ENCODE results near the gene CLIP1.
A peak's percentile ranks its signal among the peaks of the same experiment; 100 is the strongest.
"Not testable (repeated sequence)": the region's sequence is repeated elsewhere in the genome, so short reads cannot be mapped to it uniquely, and the experiment has no call there.

CLIP1 gene

DNA sequence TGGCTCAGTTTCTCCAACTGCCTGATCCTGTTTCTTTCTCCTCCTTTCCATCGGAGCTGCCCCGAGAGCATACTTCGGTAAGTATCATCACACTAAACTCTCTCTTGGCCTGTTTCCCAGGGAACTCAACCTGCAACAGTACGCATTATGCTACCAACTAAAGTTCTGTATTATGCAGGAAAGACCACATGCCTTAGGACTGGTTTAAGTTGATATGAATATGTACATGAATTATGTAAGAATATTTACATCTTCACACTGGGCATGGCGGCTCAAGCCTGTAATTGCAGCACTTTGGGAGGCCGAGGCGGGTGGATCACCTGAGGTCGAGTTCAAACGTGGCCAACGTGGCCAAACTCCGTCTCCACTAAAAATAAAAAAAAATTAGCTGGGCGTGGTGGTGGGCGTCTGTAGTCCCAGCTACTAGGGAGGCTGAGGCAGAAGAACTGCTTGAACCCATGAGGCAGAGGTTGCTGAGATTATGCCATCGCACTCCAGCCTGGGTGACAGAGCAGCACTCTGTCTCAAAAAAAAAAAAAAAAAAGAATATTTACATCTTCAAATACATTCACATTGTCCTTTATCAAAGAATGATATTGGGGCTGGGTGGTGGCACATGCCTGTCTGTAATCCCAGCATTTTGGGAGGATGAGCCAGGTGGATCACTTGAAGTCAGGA, 124.3 kb downstream of the CLIP1 start:
- in situ Hi-C loops (cut with HindIII; ENCODE audit: low pct_unique_long_range_greater_than_20kb, low sequenced_read_pairs): no loop called here
- DNase-seq (ENCODE audit: low read depth in 1 of 2, low spot score in 1 of 2): no peak
- TF ChIP-seq JUND (IDR thresholded peaks at IDR 0.05; ENCODE audit: low read depth): no peak

DNA sequence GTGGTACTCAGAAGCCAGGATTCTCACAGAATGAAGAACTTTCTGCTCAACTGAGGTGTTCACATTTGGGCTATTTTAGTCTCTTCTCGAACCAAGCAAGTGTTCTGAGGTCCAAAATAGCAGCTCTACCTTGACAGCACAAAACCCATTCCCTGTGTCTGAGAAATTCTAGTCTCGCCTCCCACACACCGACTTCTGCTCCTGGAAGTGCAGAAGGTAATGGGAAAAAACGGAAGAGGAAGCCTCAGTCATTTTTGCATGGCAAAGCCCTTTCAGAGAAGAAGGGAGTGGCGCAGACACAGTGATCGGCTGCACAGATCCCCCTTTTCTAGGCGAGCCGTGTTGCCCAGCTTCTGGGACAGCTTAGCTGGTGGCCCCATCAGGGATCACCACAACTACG, 125.0 kb downstream of the CLIP1 start:
- TF ChIP-seq JUND (IDR thresholded peaks at IDR 0.05; ENCODE audit: low read depth): no peak
- no peak for DNase-seq (ENCODE audit: low read depth in 1 of 2, low spot score in 1 of 2)
- in situ Hi-C loops (cut with HindIII; ENCODE audit: low pct_unique_long_range_greater_than_20kb, low sequenced_read_pairs): no loop called here

DNA sequence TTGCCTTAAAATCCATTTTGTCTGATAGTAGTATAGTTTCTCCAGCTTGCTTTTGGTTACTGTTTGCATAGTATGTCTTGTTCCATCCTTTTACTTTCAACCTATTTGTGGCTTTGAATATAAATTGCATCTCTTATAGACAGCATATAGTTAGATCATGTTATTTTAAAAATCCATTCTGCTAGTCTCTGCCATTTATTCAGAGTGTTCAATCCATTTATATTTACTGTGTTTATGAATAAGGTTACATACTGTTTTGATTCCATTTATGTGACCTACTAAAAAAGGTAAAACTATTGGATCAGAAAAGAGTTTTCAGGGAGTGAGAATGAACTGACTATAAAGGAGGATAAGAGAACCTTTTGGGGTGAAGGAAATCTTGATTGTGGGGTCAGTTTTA, 126.6 kb downstream of the CLIP1 start:
- no peak for TF ChIP-seq JUND (IDR thresholded peaks at IDR 0.05; ENCODE audit: low read depth)
- in situ Hi-C loops (cut with HindIII; ENCODE audit: low pct_unique_long_range_greater_than_20kb, low sequenced_read_pairs): no loop called here
- no peak for DNase-seq (ENCODE audit: low read depth in 1 of 2, low spot score in 1 of 2)

DNA sequence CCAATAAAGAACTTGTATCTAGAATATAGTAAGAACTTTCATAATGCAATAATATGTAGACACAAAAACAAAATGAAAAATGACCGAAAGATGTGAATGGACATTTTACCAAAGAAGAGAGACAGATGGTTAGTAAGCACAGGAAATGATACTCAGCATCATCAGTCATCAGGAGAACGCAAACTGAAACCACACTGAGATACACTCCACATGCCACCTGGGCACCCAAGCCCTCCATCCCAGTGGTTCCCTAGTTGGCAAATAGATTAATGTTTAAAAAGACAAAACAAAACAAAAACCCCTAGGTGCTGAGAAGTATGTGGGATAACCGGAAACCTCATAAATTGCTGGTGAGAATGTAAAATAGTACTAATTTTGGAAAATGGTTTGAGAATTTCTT, 129.4 kb downstream of the CLIP1 start:
- in situ Hi-C loops (cut with HindIII; ENCODE audit: low pct_unique_long_range_greater_than_20kb, low sequenced_read_pairs): no loop called here
- TF ChIP-seq JUND (IDR thresholded peaks at IDR 0.05; ENCODE audit: low read depth): no peak
- no peak for DNase-seq (ENCODE audit: low read depth in 1 of 2, low spot score in 1 of 2)

DNA sequence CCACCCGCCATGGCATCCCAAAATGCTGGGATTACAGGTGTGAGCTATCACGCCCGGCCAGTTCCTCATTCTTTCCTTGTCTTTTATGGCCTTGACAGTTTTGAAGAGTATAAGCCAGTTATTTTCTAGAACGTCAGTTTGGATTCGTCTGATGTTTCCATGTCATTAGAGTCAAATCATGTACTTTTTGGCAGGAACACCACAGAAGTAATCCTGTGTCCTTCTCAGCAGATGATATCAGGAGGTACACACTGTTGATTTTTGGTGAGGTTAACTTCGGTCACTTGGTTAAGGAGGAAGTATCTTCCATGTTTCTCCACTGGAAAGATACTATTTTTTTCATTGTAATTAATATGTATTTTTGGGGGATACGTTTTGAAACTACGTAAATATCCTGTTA, 131.0 kb downstream of the CLIP1 start:
- TF ChIP-seq JUND (IDR thresholded peaks at IDR 0.05; ENCODE audit: low read depth): no peak
- DNase-seq (ENCODE audit: low read depth in 1 of 2, low spot score in 1 of 2): no peak

DNA sequence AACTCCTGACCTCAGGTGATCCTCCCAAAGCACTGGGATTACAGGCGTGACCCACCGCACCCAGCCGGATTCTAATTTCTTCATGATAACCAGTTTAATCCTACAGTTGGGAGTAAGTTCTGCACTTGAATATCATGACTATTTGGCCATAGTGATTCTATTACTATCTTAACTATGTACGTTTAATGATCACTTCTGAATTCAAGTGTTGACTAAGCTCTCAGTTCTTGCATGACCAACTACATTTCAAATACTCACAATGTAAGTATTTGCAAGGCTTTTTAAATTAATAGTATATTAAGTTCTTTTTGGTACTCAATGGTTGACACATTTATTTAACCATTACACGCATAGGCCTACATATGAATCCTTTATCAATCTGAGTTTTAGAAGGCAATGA, 138.8 kb downstream of the CLIP1 start:
- TF ChIP-seq JUND (IDR thresholded peaks at IDR 0.05; ENCODE audit: low read depth): no peak
- no peak for DNase-seq (ENCODE audit: low read depth in 1 of 2, low spot score in 1 of 2)
- in situ Hi-C loops (cut with HindIII; ENCODE audit: low pct_unique_long_range_greater_than_20kb, low sequenced_read_pairs): no loop called here

More for the DNA sequence above, 131.0 kb downstream of the CLIP1 start:
- in situ Hi-C loops (cut with HindIII; ENCODE audit: low pct_unique_long_range_greater_than_20kb, low sequenced_read_pairs): no loop called here

DNA sequence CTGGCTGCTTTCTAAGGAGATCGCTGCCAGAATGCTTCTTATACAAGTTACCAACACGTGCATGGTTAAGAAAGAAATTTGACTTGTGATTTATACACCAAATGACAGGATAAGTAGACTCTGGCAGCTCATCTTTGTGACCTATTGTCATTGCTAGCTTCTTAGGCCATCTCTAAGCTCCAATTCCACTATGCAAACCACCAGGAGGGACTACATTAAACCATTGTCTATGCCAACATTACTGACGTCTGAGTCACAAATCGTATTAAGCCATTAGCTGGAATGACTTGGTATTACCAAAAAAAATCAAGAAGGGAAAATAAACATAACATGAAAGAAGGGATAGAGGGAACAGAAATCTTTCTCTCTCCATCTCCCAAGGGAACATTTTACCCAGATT, 140.4 kb downstream of the CLIP1 start:
- DNase-seq (ENCODE audit: low read depth in 1 of 2, low spot score in 1 of 2): no peak
- in situ Hi-C loops (cut with HindIII; ENCODE audit: low pct_unique_long_range_greater_than_20kb, low sequenced_read_pairs): no loop called here
- no peak for TF ChIP-seq JUND (IDR thresholded peaks at IDR 0.05; ENCODE audit: low read depth)

DNA sequence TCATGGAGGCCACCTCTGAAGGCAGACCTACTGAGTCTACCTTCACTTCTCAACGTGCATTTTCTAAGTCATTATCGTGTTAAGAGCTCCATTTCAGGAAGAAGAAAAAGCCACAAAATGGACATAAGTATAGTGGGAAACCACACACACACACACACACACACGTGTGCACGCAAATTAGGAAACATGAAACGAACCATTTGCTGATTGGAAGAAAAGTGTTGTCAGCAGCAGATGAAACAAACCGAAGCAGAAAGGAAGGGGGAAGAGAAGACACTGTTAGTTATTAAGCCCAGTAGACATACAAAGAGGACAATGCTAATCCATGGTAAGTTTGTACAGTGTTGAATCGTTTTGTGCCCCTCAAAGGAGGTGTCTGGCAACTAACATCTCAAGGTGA, 146.2 kb downstream of the CLIP1 start:
- no peak for TF ChIP-seq JUND (IDR thresholded peaks at IDR 0.05; ENCODE audit: low read depth)
- DNase-seq (ENCODE audit: low read depth in 1 of 2, low spot score in 1 of 2): no peak
- in situ Hi-C loops (cut with HindIII; ENCODE audit: low pct_unique_long_range_greater_than_20kb, low sequenced_read_pairs): no loop called here

DNA sequence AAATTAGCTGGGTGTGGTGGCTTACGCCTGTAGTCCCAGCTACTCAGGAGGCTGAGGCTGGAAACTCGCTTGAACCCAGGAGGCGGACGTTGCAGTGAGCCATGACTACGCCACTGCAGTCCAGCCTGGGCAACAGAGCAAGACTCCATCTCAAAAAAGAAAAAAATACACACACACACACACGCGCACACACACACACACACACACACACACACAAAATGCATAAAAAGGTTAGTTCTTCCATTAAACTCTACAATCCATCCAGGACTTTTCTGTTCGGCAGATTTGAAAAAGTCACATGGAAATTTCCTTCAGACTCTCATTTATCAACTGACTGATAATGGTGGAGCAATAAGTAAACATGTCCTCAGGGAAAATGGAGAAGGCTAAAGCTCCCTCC, 147.0 kb downstream of the CLIP1 start:
- no peak for TF ChIP-seq JUND (IDR thresholded peaks at IDR 0.05; ENCODE audit: low read depth)
- DNase-seq (ENCODE audit: low read depth in 1 of 2, low spot score in 1 of 2): no peak
- in situ Hi-C loops (cut with HindIII; ENCODE audit: low pct_unique_long_range_greater_than_20kb, low sequenced_read_pairs): no loop called here

DNA sequence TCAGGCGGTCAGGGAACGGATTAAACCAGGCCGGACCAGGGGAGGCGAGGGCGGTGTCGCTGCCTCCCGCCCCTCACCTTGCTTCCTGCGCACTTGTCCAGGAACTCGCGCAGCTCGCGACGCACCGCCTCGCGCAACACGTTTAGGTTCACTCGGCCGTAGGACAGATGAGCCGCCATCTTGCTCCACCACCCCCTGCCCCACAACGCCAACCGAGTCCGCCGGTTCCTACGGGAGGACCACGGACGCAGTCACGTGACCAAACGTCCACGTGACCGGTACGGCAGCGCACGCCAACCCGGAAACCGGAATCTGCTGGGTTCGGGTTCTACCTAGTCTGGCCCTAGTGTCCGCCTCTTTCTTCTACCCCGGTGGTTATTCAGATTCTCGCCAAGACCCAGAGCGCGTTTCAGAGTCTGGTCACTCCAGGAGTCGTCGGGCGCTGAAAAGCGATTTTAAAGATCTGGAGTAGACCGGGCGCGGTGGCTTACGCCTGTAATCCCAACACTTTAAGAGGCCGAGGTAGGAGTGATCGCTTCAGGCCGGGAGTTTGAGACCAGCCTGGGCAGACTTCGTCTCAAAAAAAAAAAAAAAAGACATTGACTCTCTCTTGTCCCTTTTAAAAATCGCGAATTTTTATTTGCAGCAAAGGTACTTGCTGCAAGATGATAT, 156.1 kb downstream of the CLIP1 start, which contains the start of gene VPS33A:
VPS33A (minus strand) TSS at position 265 of the 672 bp plus-strand sequence; CDS start at position 179, 86 bp downstream.
- in situ Hi-C loops (cut with HindIII; ENCODE audit: low pct_unique_long_range_greater_than_20kb, low sequenced_read_pairs): no loop called here
- peak; percentile 94 to 99 for DNase-seq (ENCODE audit: low read depth in 1 of 2, low spot score in 1 of 2)
- TF ChIP-seq JUND (IDR thresholded peaks at IDR 0.05; ENCODE audit: low read depth): no peak

DNA sequence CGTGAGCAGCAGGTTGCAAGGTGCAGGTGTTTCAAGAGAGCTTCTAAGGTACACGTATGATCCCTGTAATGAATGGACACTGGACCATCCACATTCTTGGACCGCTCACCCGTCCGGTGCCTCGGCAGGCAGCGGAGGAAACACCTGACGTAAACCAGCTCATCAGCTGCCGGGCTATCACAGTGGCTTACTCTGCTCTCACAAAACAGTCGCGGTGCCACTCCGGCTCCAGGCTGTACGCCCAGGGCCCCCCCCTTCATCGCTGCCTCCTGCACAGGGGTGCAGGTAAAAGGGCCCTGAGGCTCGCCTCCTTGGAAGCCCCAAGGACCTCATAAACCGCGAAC, 156.6 kb downstream of the CLIP1 start:
- in situ Hi-C loops (cut with HindIII; ENCODE audit: low pct_unique_long_range_greater_than_20kb, low sequenced_read_pairs): no loop called here
- peak; percentile 30 to 70 for DNase-seq (ENCODE audit: low read depth in 1 of 2, low spot score in 1 of 2)
- TF ChIP-seq JUND (IDR thresholded peaks at IDR 0.05; ENCODE audit: low read depth): no peak

DNA sequence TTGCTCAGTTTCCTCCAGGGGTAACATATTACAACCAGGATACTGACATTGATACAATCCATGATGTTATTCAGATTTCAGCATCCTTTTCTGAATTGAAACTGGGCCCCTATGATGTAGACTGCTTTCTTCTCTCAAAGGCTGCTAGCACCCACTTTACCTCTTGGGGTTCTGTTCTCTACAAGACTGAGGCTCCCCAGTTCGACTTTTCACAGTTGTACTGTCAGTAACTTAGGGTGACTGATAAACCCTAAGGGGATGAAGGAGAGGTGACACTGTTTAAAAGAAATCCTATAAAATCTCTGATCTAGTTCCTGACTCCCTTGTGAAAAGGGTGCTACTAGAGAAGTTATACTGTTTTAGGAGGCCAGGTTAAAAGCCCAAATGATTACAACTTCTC, 157.0 kb downstream of the CLIP1 start:
- DNase-seq (ENCODE audit: low read depth in 1 of 2, low spot score in 1 of 2): no peak
- TF ChIP-seq JUND (IDR thresholded peaks at IDR 0.05; ENCODE audit: low read depth): no peak

DNA sequence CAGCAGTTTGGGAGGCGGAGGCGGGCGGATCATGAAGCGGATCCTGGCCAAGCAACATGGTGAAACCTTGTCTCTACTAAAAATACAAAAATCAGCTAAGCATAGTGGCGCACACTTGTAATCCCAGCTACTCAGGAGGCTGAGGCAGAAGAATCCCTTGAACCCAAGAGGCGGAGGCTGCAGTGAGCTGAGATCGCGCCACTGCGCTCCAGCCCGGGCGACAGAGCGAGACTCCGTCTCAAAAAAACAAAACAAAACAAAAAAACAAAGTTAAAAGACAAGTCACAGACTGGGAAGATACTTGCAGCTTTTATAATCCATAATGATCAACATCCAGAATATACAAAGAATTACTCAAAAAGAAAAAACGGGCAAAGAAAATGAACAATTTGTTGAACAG, 161.7 kb downstream of the CLIP1 start:
- DNase-seq (ENCODE audit: low read depth in 1 of 2, low spot score in 1 of 2); in situ Hi-C loops (cut with HindIII; ENCODE audit: low pct_unique_long_range_greater_than_20kb, low sequenced_read_pairs): not testable (repeated sequence)

More for the DNA sequence above, 157.0 kb downstream of the CLIP1 start:
- in situ Hi-C loops (cut with HindIII; ENCODE audit: low pct_unique_long_range_greater_than_20kb, low sequenced_read_pairs): no loop called here

DNA sequence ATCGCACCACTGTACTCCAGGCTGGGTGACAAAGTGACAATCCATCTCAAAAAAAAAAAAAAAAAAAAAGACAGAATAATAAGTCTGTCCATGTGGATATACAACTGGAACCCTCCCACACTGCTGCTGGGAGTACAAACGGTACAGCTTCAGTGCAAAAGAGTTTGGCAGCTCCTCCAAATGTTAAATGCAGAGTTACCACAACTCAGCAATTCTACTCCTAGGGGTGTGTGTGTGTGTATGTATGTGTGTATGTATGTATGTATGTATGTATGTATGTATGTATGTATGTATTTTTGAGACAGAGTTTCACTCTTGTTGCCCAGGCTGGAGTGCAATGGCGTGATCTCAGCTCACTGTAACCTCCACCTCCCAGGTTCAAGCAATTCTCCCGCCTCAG, 163.5 kb downstream of the CLIP1 start:
- in situ Hi-C loops (cut with HindIII; ENCODE audit: low pct_unique_long_range_greater_than_20kb, low sequenced_read_pairs); DNase-seq (ENCODE audit: low read depth in 1 of 2, low spot score in 1 of 2): not testable (repeated sequence)

DNA sequence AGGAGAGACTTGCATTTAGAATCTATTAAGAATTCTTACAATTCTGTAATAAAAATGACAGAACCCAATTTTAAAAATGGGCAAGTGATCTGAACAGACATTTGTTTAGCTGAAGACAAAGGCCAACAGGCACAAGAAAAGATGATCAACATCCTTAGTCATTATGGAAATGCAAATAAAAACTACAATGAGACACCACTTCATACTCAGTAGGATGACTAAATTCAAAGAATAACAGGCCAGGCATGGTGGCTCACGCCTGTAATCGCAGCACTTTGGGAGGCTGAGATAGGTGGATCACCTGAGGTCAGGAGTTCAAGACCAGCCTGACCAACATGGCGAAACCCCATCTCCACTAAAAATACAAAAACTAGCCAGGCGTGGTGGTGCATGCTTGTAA, 164.0 kb downstream of the CLIP1 start:
- DNase-seq (ENCODE audit: low read depth in 1 of 2, low spot score in 1 of 2); in situ Hi-C loops (cut with HindIII; ENCODE audit: low pct_unique_long_range_greater_than_20kb, low sequenced_read_pairs): not testable (repeated sequence)

Data from T47D (cell line).